Sciatic nerve (tissue), 1 donor: ENCODE measurements around the gene EVA1C. TPM values are rescaled to one million over a fixed set of nuclear protein-coding genes. Genes with fewer than 3 reads are reported as not detected.

ENCODE experiments used
- total RNA-seq: library from RNA; stranded (reverse); fragmentation: NEBNext Ultra II Directional; extraction: Animal tissue kit (Norgen Biotek cat#: 25700); gene quantifications from one replicate; pipeline ENCODE4 v1.2.1, GENCODE V29; 2021
- donor health status: DM: no; HTN: no; CAD: no.

Gene EVA1C
- total RNA-seq, 1 donor from 2014 or later, result 65.8 TPM

Other genes starting within 250 kb of the EVA1C start
- 6.6 TPM for gene MIS18A, start 133.7 kb upstream of the EVA1C start, total RNA-seq
- gene MRAP, start 113.9 kb upstream of the EVA1C start, total RNA-seq, result 5.8 TPM
- gene URB1, start 19.7 kb upstream of the EVA1C start, total RNA-seq, result 30.4 TPM
- gene TCP10L, start 172.8 kb downstream of the EVA1C start, total RNA-seq, result 1.9 TPM
- gene CFAP298, start 199.7 kb downstream of the EVA1C start, total RNA-seq, result 27.4 TPM